ENCODE results near the gene WLS. TPM values are rescaled to one million over a fixed set of nuclear protein-coding genes. Genes with fewer than 3 reads are reported as not detected.

Gene WLS
- total and polyA plus RNA-seq, 2 donors (not counting 1 experiment from before 2014, with no cell fraction given) = 0.49 TPM; not detected in 1

DNA sequence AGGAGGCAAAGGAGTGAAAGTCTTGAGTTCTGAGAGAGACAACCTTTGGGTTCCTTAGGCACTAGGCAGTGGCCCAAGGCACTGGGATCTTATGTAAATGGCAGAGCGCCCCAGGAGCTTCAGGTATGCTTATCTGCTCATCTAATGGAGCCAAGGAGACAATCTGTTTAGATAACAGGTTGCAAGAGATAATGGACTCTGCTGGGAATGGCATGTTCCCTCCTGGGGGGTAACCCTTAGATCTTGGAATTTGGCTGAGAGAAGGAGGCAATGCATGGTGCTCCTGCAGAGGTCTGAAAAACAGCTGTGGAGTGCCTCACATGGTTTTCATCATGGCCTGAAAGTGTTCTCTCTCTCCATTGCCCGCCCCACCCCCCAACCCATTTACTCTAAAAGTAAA is 44.1 kb upstream of the WLS start:
- ChIA-PET POLR2A (no interaction called here), CTCF (no interaction called here)
- Histone ChIP-seq H3K27ac (ENCODE audit: low read length in 2 of 2) (no peak overlapping the region), H3K4me3 (ENCODE audit: control extremely low read depth in 1 of 5, extremely low read depth in 1 of 5, insufficient read depth in 1 of 5, low read depth in 2 of 5, low read length in 4 of 5) (no peak overlapping the region), H3K4me1 (ENCODE audit: control insufficient read depth in 2 of 2, insufficient read depth in 2 of 2, low read length in 2 of 2) (no peaks in the 10 kb centered on the region), H3K9me3 (ENCODE audit: control extremely low read depth in 1 of 3, control insufficient read depth in 2 of 3, insufficient read depth in 1 of 3, low read length in 2 of 3) (no peaks in the 10 kb centered on the region), H4K20me1 (ENCODE audit: control insufficient read depth, insufficient read depth, low read length, poor library complexity, severe bottlenecking) (no peaks in the 10 kb centered on the region), H3K79me2 (ENCODE audit: control insufficient read depth, insufficient read depth, low read length) (no peaks in the 10 kb centered on the region), H3K27me3 (replicated peaks in 1 of 4; ENCODE audit: control extremely low read depth in 1 of 4, control insufficient read depth in 3 of 4, insufficient read depth in 4 of 4, low read length in 3 of 4) (no peaks in the 10 kb centered on the region), H2AFZ (ENCODE audit: insufficient read depth, low read depth, low read length, poor library complexity, severe bottlenecking) (no peak overlapping the region), H3K4me2 (replicated peaks; ENCODE audit: low read depth, low read length, poor library complexity, severe bottlenecking) (no peak overlapping the region), H3K9ac (ENCODE audit: low read length) (no peak overlapping the region), H3K36me3 (replicated peaks in 1 of 2; ENCODE audit: control extremely low read depth in 1 of 2, control insufficient read depth in 1 of 2, extremely low read depth in 1 of 2, insufficient read depth in 2 of 2, low read length in 1 of 2) (no peaks in the 10 kb centered on the region)
- no peak overlapping the region for H3K27ac Mint-ChIP-seq
- H3K4me3 Mint-ChIP-seq = no peak overlapping the region
- H3K27me3 Mint-ChIP-seq = peaks cover 6% of the 10 kb centered on the region
- no peaks in the 10 kb centered on the region for H3K4me1 Mint-ChIP-seq
- H3K9me3 Mint-ChIP-seq (ENCODE audit: insufficient read depth) = no peaks in the 10 kb centered on the region
- WGBS (ENCODE audit: insufficient coverage) = 70% methylated on average over 1 of the region's 2 CpGs
- intact Hi-C loops (cut with micrococcal nuclease) = no loop called here
- no peak for TF ChIP-seq EZH2 (IDR thresholded peaks at IDR 0.05; ENCODE audit: borderline replicate concordance, insufficient read depth, low read depth, low read length, poor library complexity, severe bottlenecking)
- TF ChIP-seq, protein P1, sequence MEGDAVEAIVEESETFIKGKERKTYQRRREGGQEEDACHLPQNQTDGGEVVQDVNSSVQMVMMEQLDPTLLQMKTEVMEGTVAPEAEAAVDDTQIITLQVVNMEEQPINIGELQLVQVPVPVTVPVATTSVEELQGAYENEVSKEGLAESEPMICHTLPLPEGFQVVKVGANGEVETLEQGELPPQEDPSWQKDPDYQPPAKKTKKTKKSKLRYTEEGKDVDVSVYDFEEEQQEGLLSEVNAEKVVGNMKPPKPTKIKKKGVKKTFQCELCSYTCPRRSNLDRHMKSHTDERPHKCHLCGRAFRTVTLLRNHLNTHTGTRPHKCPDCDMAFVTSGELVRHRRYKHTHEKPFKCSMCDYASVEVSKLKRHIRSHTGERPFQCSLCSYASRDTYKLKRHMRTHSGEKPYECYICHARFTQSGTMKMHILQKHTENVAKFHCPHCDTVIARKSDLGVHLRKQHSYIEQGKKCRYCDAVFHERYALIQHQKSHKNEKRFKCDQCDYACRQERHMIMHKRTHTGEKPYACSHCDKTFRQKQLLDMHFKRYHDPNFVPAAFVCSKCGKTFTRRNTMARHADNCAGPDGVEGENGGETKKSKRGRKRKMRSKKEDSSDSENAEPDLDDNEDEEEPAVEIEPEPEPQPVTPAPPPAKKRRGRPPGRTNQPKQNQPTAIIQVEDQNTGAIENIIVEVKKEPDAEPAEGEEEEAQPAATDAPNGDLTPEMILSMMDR (IDR thresholded peaks at IDR 0.05) = no peak
- DNase-seq (no peak), ATAC-seq (ENCODE audit: low read depth) (no peak)

DNA sequence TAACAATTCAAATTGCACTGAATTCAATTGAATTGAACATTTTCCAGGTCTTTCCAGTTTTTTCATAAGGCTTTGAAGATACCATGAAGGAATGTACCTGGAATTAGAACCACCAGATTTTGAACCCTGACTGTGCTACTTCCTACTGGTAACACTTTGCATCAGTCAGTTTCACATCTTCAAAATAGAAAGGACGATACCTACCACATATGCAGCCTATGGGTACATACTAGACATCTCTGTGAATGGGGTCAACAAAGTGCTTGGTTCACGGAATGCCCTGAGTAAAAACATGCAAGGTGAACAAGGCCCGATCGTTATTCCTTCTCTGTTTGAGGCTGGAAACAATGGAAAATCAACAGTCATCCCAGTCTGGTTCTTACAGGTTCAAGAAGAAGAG is 41.2 kb upstream of the WLS start:
- no peak overlapping the region for H3K27ac Mint-ChIP-seq
- Histone ChIP-seq H3K9me3 (ENCODE audit: control extremely low read depth in 1 of 3, control insufficient read depth in 2 of 3, insufficient read depth in 1 of 3, low read length in 2 of 3) (no peaks in the 10 kb centered on the region), H3K27me3 (replicated peaks in 1 of 4; ENCODE audit: control extremely low read depth in 1 of 4, control insufficient read depth in 3 of 4, insufficient read depth in 4 of 4, low read length in 3 of 4) (no peaks in the 10 kb centered on the region), H3K79me2 (ENCODE audit: control insufficient read depth, insufficient read depth, low read length) (no peaks in the 10 kb centered on the region), H3K4me3 (ENCODE audit: control extremely low read depth in 1 of 5, extremely low read depth in 1 of 5, insufficient read depth in 1 of 5, low read depth in 2 of 5, low read length in 4 of 5) (no peak overlapping the region), H3K9ac (ENCODE audit: low read length) (no peak overlapping the region), H3K36me3 (replicated peaks in 1 of 2; ENCODE audit: control extremely low read depth in 1 of 2, control insufficient read depth in 1 of 2, extremely low read depth in 1 of 2, insufficient read depth in 2 of 2, low read length in 1 of 2) (no peaks in the 10 kb centered on the region), H3K4me1 (ENCODE audit: control insufficient read depth in 2 of 2, insufficient read depth in 2 of 2, low read length in 2 of 2) (no peaks in the 10 kb centered on the region), H3K27ac (ENCODE audit: low read length in 2 of 2) (no peak overlapping the region), H2AFZ (ENCODE audit: insufficient read depth, low read depth, low read length, poor library complexity, severe bottlenecking) (no peak overlapping the region), H4K20me1 (ENCODE audit: control insufficient read depth, insufficient read depth, low read length, poor library complexity, severe bottlenecking) (no peaks in the 10 kb centered on the region), H3K4me2 (replicated peaks; ENCODE audit: low read depth, low read length, poor library complexity, severe bottlenecking) (no peak overlapping the region)
- no peak overlapping the region for H3K4me3 Mint-ChIP-seq
- CTCF ChIA-PET = no interaction called here
- intact Hi-C loops (cut with micrococcal nuclease) = no loop called here
- POLR2A ChIA-PET = no interaction called here
- H3K9me3 Mint-ChIP-seq (ENCODE audit: insufficient read depth) = no peaks in the 10 kb centered on the region
- peaks cover 6% of the 10 kb centered on the region for H3K27me3 Mint-ChIP-seq
- no peaks in the 10 kb centered on the region for H3K4me1 Mint-ChIP-seq
- no peak for ATAC-seq (ENCODE audit: low read depth)
- 78% methylated on average over 3 of the region's 4 CpGs for WGBS (ENCODE audit: insufficient coverage)
- no peak for DNase-seq
- TF ChIP-seq EZH2 (IDR thresholded peaks at IDR 0.05; ENCODE audit: borderline replicate concordance, insufficient read depth, low read depth, low read length, poor library complexity, severe bottlenecking) = no peak

All from B cell (primary cell).